ENCODE results near the gene CTNNBIP1. TPM values are rescaled to one million over a fixed set of nuclear protein-coding genes. Genes with fewer than 3 reads are reported as not detected.
A peak's percentile ranks its signal among the peaks of the same experiment; 100 is the strongest.

The CTNNBIP1 gene
- polyA plus RNA-seq, 1 donor (not counting 4 experiments of a cell fraction or from before 2014, with no cell fraction given) = 92.3 TPM

DNA sequence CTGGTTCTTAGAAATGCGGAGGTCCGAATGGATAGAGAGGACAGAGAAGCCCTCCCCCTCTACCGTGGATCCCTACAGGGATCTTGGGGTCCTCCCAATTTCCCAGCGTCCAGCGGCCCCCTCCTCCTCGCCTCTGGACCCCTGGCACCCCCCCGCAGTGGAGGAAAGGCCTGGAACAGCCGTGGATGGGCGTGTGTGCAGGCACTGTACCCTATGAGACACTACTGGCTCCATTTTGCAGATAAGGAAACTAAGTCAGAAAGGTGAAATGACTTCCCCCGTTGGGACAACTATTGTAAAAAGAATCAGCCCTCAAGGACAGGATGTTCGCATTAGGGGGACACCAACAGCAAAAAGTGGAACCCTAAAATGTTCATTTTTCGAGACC, 85.4 kb downstream of the CTNNBIP1 start:
- dilution Hi-C loops (cut with MboI; ENCODE audit: extremely low pct_ligation_motif_present, low sequenced_read_pairs) = no loop called here
- H3K9me3 ChIP-seq (ENCODE audit: control insufficient read depth, low read depth, low read length) = no peaks in the 10 kb centered on the region
- no peak for TF ChIP-seq EZH2 (IDR thresholded peaks at IDR 0.05; ENCODE audit: low read length)
- TF ChIP-seq, protein P1, sequence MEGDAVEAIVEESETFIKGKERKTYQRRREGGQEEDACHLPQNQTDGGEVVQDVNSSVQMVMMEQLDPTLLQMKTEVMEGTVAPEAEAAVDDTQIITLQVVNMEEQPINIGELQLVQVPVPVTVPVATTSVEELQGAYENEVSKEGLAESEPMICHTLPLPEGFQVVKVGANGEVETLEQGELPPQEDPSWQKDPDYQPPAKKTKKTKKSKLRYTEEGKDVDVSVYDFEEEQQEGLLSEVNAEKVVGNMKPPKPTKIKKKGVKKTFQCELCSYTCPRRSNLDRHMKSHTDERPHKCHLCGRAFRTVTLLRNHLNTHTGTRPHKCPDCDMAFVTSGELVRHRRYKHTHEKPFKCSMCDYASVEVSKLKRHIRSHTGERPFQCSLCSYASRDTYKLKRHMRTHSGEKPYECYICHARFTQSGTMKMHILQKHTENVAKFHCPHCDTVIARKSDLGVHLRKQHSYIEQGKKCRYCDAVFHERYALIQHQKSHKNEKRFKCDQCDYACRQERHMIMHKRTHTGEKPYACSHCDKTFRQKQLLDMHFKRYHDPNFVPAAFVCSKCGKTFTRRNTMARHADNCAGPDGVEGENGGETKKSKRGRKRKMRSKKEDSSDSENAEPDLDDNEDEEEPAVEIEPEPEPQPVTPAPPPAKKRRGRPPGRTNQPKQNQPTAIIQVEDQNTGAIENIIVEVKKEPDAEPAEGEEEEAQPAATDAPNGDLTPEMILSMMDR (optimal IDR thresholded peaks at IDR 0.05 in 1 of 3, IDR thresholded peaks at IDR 0.05 in 1 of 3, conservative IDR thresholded peaks at IDR 0.05 in 1 of 3; ENCODE audit: extremely low read depth in 1 of 3, insufficient read depth in 2 of 3, low read length in 3 of 3) = no peak

DNA sequence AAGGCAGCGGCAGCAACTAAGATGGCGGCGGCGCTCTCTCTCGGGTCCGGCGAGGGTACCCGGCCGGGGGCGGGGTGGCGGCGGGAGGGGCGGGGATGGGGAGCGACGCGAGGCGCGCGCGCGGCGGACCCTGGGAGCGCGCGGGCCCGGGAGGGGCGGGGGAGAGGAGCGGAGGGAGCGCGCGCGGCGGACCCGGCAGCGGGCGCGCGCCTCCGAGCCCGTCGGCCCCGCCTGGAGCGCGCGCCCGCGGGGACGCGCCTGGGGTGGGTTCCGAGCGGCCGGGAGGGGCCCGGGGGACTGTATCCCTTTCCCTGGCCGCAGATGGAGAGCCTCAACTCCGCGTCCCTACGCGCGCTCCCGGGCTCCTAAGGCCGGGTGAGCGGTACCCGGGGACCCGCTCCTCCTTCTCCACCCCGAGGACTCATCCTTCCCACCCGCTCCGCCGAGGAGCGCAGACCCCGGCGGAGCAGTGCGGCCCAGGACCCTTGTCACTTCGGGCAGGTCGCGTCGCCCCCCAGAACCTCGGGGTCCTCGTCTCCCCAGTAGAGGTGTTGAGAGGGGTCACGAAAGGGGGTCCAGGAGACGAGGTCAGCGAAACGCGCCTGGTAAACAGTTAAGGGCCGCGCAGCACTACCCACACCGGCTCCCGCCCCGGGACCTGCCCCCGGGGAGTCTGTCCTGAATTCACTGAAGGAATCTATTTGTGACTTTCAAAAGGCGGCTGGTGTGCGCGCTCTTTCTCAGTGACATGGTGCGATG, 85.9 kb downstream of the CTNNBIP1 start, which contains the start of gene CLSTN1:
Gene CLSTN1, minus strand, starts transcription at position 23 of the 759 bp plus-strand sequence. CDS start 232 bp downstream, outside the sequence.
- Histone ChIP-seq H3K9ac (ENCODE audit: control insufficient read depth, extremely low read depth, insufficient read depth, low read length) (peak within 1 kb of the TSS; percentile 83), H3K27ac (ENCODE audit: control insufficient read depth, insufficient read depth, low read length) (peak within 1 kb of the TSS; percentile 80), H3K27me3 (ENCODE audit: control insufficient read depth, extremely low read depth, insufficient read depth, low read length) (no peaks in the 10 kb centered on the region), H3K36me3 (ENCODE audit: control insufficient read depth in 2 of 2, extremely low read depth in 1 of 2, insufficient read depth in 2 of 2, low read length in 2 of 2) (no peaks in the 10 kb centered on the region), H3K79me2 (ENCODE audit: control insufficient read depth, insufficient read depth, low read length) (peaks cover 45% of the 10 kb centered on the region), H3K4me3 (ENCODE audit: control insufficient read depth in 2 of 3, extremely low read depth in 1 of 3, insufficient read depth in 2 of 3, low read depth in 1 of 3, low read length in 3 of 3) (peak within 1 kb of the TSS; percentile 96 to 100 (median 97)), H3K9me1 (ENCODE audit: control insufficient read depth, extremely low read depth, insufficient read depth, low read length) (peaks cover 2% of the 10 kb centered on the region), H3K4me1 (ENCODE audit: control insufficient read depth, extremely low read depth, insufficient read depth, low read length) (peaks cover 53% of the 10 kb centered on the region), H3K9me3 (ENCODE audit: control insufficient read depth, low read depth, low read length) (no peaks in the 10 kb centered on the region), H2AFZ (ENCODE audit: control insufficient read depth, low read length) (peak within 1 kb of the TSS; percentile 54), H3K4me2 (ENCODE audit: control insufficient read depth, extremely low read depth, insufficient read depth, low read depth, low read length) (peak within 1 kb of the TSS; percentile 97), H4K20me1 (ENCODE audit: control insufficient read depth, extremely low read depth, insufficient read depth, low read length) (peaks cover 10% of the 10 kb centered on the region)
- FAIRE-seq (no peak), DNase-seq (ENCODE audit: low read depth, low spot score) (no peak)
- no peak for TF ChIP-seq EZH2 (IDR thresholded peaks at IDR 0.05; ENCODE audit: low read length)
- TF ChIP-seq, protein P1 (optimal IDR thresholded peaks at IDR 0.05 in 1 of 3, IDR thresholded peaks at IDR 0.05 in 1 of 3, conservative IDR thresholded peaks at IDR 0.05 in 1 of 3; ENCODE audit: extremely low read depth in 1 of 3, insufficient read depth in 2 of 3, low read length in 3 of 3) = no peak
- dilution Hi-C loops (cut with MboI; ENCODE audit: extremely low pct_ligation_motif_present, low sequenced_read_pairs) = no loop called here

More for the DNA sequence above, 85.4 kb downstream of the CTNNBIP1 start:
- Histone ChIP-seq H3K36me3 (ENCODE audit: control insufficient read depth in 2 of 2, extremely low read depth in 1 of 2, insufficient read depth in 2 of 2, low read length in 2 of 2) (no peaks in the 10 kb centered on the region), H3K27ac (ENCODE audit: control insufficient read depth, insufficient read depth, low read length) (peak overlapping the region; percentile 80), H3K27me3 (ENCODE audit: control insufficient read depth, extremely low read depth, insufficient read depth, low read length) (no peaks in the 10 kb centered on the region), H3K9ac (ENCODE audit: control insufficient read depth, extremely low read depth, insufficient read depth, low read length) (peak overlapping the region; percentile 69), H4K20me1 (ENCODE audit: control insufficient read depth, extremely low read depth, insufficient read depth, low read length) (peaks cover 10% of the 10 kb centered on the region), H2AFZ (ENCODE audit: control insufficient read depth, low read length) (no peak overlapping the region), H3K4me2 (ENCODE audit: control insufficient read depth, extremely low read depth, insufficient read depth, low read depth, low read length) (peak overlapping the region; percentile 82), H3K4me3 (ENCODE audit: control insufficient read depth in 2 of 3, extremely low read depth in 1 of 3, insufficient read depth in 2 of 3, low read depth in 1 of 3, low read length in 3 of 3) (peak overlapping the region in 2 of 3 experiments; percentile 62 to 63), H3K79me2 (ENCODE audit: control insufficient read depth, insufficient read depth, low read length) (peaks cover 41% of the 10 kb centered on the region), H3K9me1 (ENCODE audit: control insufficient read depth, extremely low read depth, insufficient read depth, low read length) (peaks cover 2% of the 10 kb centered on the region), H3K4me1 (ENCODE audit: control insufficient read depth, extremely low read depth, insufficient read depth, low read length) (peaks cover 53% of the 10 kb centered on the region)
- no peak for DNase-seq (ENCODE audit: low read depth, low spot score)
- FAIRE-seq = no peak

Measured in keratinocyte (primary cell).